Airway epithelial cell (primary cell): Measurements from ENCODE around the gene TMEM176A. TPM values are rescaled to one million over a fixed set of nuclear protein-coding genes. Genes with fewer than 3 reads are reported as not detected.

Source experiments
- total RNA-seq: library from RNA; depleted of rRNA; stranded (reverse); fragments of >200 nt; gene quantifications from 2 replicates; pipeline ENCODE4 v1.2.3, GENCODE V29; 2015

TMEM176A gene, protein sequence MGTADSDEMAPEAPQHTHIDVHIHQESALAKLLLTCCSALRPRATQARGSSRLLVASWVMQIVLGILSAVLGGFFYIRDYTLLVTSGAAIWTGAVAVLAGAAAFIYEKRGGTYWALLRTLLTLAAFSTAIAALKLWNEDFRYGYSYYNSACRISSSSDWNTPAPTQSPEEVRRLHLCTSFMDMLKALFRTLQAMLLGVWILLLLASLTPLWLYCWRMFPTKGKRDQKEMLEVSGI
- total RNA-seq = not detected in 2 replicates

DNA sequence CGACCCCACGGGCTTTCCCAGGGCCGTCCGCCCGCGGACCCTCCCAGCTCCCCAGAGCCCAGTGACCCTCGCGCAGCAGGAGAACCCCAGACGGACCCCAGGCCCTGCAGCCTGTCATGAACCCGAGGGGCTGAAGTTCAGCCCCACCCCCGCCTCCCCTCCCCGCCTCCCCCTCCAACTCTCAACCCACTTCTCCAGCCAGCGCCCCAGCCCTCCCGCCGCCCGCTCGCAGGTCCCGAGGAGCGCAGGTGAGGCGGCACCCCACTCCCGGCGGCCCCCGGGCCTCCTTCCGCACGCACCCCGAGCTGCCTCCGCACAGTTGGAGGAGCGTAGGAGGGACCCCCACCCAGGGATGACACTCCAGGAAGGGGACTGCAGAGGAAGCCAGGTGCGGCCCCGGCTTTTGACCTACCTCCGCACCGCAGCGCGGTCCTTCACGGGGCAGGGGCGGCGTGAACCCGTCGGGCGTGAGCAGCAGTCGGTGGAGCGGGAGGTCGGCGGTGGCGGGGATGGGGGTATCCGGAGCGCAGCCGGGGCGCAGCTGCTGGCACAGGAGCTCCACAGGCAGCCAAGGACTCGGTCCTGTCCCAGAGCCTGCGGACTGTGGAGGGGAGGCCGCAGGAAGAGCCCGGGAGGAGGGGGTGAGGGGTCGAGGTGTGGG is at the start of gene TMEM176A:
TMEM176A (plus strand) TSS at position 189 of the 661 bp plus-strand sequence. CDS start 782 bp downstream, outside the sequence.

DNA sequence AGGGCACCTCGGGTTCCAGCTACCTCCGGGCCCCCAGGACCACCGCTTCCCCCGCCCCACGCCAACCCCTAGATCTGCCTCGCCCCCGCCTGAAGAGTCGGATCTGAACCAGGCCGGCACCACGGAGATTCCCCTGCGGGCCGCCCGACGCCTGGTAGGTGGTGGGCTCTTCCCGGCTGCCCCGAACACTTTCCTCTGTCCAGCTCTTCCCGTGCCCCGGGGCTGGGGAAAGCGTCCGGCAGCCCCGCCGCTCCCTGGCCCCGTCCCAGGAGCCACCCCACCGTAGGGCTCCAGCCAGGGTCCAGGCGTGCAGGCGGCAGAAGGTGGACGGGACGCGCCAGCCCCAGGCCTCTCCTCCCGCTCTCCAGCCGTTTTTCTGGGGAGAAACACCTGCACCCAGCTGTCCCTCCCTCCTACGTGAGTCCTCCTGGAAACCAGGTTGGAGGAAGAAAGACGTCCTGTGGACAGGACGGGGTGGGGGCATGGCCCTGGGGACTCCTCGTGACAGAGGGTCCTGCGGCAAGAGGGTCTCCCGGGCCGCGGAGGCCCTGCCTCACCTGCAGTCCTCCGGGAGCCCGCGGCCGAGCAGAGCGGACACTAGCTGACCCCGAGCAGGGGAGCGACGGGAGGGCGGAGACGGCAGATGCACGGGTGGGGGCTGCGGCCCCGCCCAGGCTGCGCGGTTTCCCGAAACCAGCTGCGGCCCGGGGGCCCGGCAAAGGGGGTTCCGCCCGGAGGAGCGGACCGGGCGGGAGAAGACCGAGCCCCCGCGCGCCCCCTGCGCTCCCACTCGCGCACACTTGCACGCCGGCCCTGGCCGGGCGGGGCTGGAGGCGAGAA is 608 bp upstream of the TMEM176A start, which contains the start of gene TMEM176B:
TMEM176B (minus strand) TSS at position 624 of the 840 bp plus-strand sequence. CDS start 3,795 bp downstream, outside the sequence.

GRCh38 chr7:150852371-150852905 is 51.9 kb downstream of the TMEM176A start, which contains the start of gene AOC1:
Gene AOC1 (plus strand): TSS chr7:150852517. CDS start chr7:150856471, 3,954 bp downstream.

Other genes with a start within 250 kb of the TMEM176A start
- not detected in 2 replicates for gene GIMAP4, start 233.4 kb upstream of the TMEM176A start, total RNA-seq
- gene GIMAP6, start 168.4 kb upstream of the TMEM176A start, total RNA-seq = not detected in 2 replicates
- not detected in 2 replicates for gene GIMAP2, start 115.1 kb upstream of the TMEM176A start, total RNA-seq
- not detected in 2 replicates for gene GIMAP1, start 84.2 kb upstream of the TMEM176A start, total RNA-seq
- gene GIMAP5, start 63.4 kb upstream of the TMEM176A start, total RNA-seq = not detected in 2 replicates
- gene TMEM176B, start 405 bp upstream of the TMEM176A start, total RNA-seq = not detected in 2 replicates
- gene AOC1, start 51.7 kb downstream of the TMEM176A start, total RNA-seq = 0.14 TPM in 1 of 2 replicates, not detected in the other
- 0.07 TPM in 1 of 2 replicates, not detected in the other for gene KCNH2, start 177.6 kb downstream of the TMEM176A start, total RNA-seq
- 0.49 and 0.51 TPM in 2 replicates for gene NOS3, start 190.2 kb downstream of the TMEM176A start, total RNA-seq
- gene ATG9B, start 223.7 kb downstream of the TMEM176A start, total RNA-seq = not detected in 2 replicates
- 30.5 and 38.6 TPM in 2 replicates for gene ABCB8, start 227.7 kb downstream of the TMEM176A start, total RNA-seq
- gene ASIC3, start 247.8 kb downstream of the TMEM176A start, total RNA-seq = 0.14 TPM in 1 of 2 replicates, not detected in the other